Urothelium cell line (cell line): Measurements from ENCODE around the gene LMF1.
"Not testable (repeated sequence)": the region's sequence is repeated elsewhere in the genome, so short reads cannot be mapped to it uniquely, and the experiment has no call there.

ENCODE experiments used
- DNase-seq: peaks from one replicate; pipeline ENCODE4 v3.0.0; 2011; ENCODE audit warnings: low spot score, mixed read lengths
- FAIRE-seq: peaks from 2 replicates; lab custom pipeline; 2011; peaks lifted over from hg19 to GRCh38; lab: Jason Lieb, UNC

Gene LMF1

GRCh38 chr16:839643-840408, 131.0 kb downstream of the LMF1 start:
- DNase-seq (no peak), FAIRE-seq (no peak)

- DNase-seq, result no peak
- no peak for FAIRE-seq
These were observed 132.0 kb downstream of the LMF1 start for GRCh38 chr16:838741-839140.

- not testable (repeated sequence) for DNase-seq, FAIRE-seq
These were observed 134.0 kb downstream of the LMF1 start for GRCh38 chr16:836822-837221.

- DNase-seq (no peak), FAIRE-seq (no peak)
These were observed 134.6 kb downstream of the LMF1 start for GRCh38 chr16:836221-836620.

GRCh38 chr16:835373-835772, 135.4 kb downstream of the LMF1 start:
- no peak for FAIRE-seq
- DNase-seq, result no peak

- no peak for FAIRE-seq
These were observed 137.4 kb downstream of the LMF1 start for GRCh38 chr16:833411-833810.

GRCh38 chr16:832652-833336, 138.0 kb downstream of the LMF1 start:
- FAIRE-seq, result no peak

More at GRCh38 chr16:833411-833810, 137.4 kb downstream of the LMF1 start:
- no peak for DNase-seq

GRCh38 chr16:831571-832413, 139.0 kb downstream of the LMF1 start:
- FAIRE-seq (no peak), DNase-seq (no peak)

More at GRCh38 chr16:832652-833336, 138.0 kb downstream of the LMF1 start:
- no peak for DNase-seq

GRCh38 chr16:830871-831570, 139.8 kb downstream of the LMF1 start:
- DNase-seq, result no peak
- no peak for FAIRE-seq

- FAIRE-seq, result no peak
- no peak for DNase-seq
These were observed 140.5 kb downstream of the LMF1 start for GRCh38 chr16:830107-830870.

- FAIRE-seq, result no peak
- no peak for DNase-seq
These were observed 141.9 kb downstream of the LMF1 start for GRCh38 chr16:828891-829290.

- FAIRE-seq (no peak), DNase-seq (no peak)
These were observed 143.3 kb downstream of the LMF1 start for GRCh38 chr16:827513-827912.

- FAIRE-seq (no peak), DNase-seq (no peak)
These were observed 145.3 kb downstream of the LMF1 start for GRCh38 chr16:825341-826061.

- DNase-seq (no peak), FAIRE-seq (no peak)
These were observed 146.2 kb downstream of the LMF1 start for GRCh38 chr16:824601-825000.

- no peak for FAIRE-seq
- no peak for DNase-seq
These were observed 146.6 kb downstream of the LMF1 start for GRCh38 chr16:824194-824593.

GRCh38 chr16:822909-823297, 147.9 kb downstream of the LMF1 start:
- DNase-seq, result no peak

GRCh38 chr16:822174-822908, 148.4 kb downstream of the LMF1 start:
- DNase-seq, result no peak
- FAIRE-seq, result no peak

More at GRCh38 chr16:822909-823297, 147.9 kb downstream of the LMF1 start:
- no peak for FAIRE-seq

- DNase-seq, result no peak
- no peak for FAIRE-seq
These were observed 149.0 kb downstream of the LMF1 start for GRCh38 chr16:821751-822150.

- FAIRE-seq (no peak), DNase-seq (no peak)
These were observed 150.0 kb downstream of the LMF1 start for GRCh38 chr16:820748-821147.
